Neural cell (in vitro differentiated cells): Measurements from ENCODE around the gene RHOF. TPM values are rescaled to one million over a fixed set of nuclear protein-coding genes. Genes with fewer than 3 reads are reported as not detected.

ENCODE experiments used
- H2AFZ ChIP-seq: fragments of 200-600, 300-800 bp; sonication (generic), shearing (Covaris generic); 2 replicates; pipeline ENCODE4 v1.6.0; 2014; ENCODE audit warnings: low read depth, mild to moderate bottlenecking, antibody characterized with exemption, low read length, moderate library complexity
- H3F3A ChIP-seq: fragments of 200-600 bp; shearing (Covaris generic); 2 replicates; pipeline ENCODE4 v1.6.1; 2016; ENCODE audit warnings: mild to moderate bottlenecking, moderate library complexity, mixed read lengths, antibody characterized with exemption, low read length; ENCODE audit not compliant: insufficient read depth, poor library complexity, severe bottlenecking
- H3K27ac ChIP-seq: fragments of 200-600, 300-800 bp; sonication (generic), shearing (Covaris generic); 2 replicates; pipeline ENCODE4 v1.5.1; 2014; ENCODE audit warnings: mild to moderate bottlenecking, low read length, moderate library complexity
- H3K27me3 ChIP-seq: fragments of 300-800, 200-600 bp; sonication (generic), shearing (Covaris generic); 2 replicates; pipeline ENCODE4 v1.6.0; 2014; ENCODE audit warnings: mild to moderate bottlenecking, low read depth, low read length, moderate library complexity; ENCODE audit not compliant: insufficient read depth
- H3K36me3 ChIP-seq: fragments of 300-800, 200-600 bp; sonication (generic), shearing (Covaris generic); 2 replicates; pipeline ENCODE4 v1.5.1; 2014; ENCODE audit warnings: mild to moderate bottlenecking, antibody characterized with exemption, low read length, moderate library complexity; ENCODE audit not compliant: insufficient read depth
- H3K4me2 ChIP-seq: fragments of 300-800, 200-600 bp; sonication (generic), shearing (Covaris generic); 2 replicates; pipeline ENCODE4 v1.6.0; 2014; ENCODE audit warnings: mild to moderate bottlenecking, low read length
- H3K4me3 ChIP-seq: fragments of 300-800, 200-600 bp; sonication (generic), shearing (Covaris generic); 2 replicates; pipeline ENCODE4 v1.5.1; 2014; ENCODE audit warnings: mild to moderate bottlenecking, low read length, moderate library complexity
- H3K79me2 ChIP-seq: fragments of 200-600 bp; shearing (Covaris generic); replicated peaks from 2 replicates; pipeline ENCODE4 v1.6.0; 2014; ENCODE audit warnings: mild to moderate bottlenecking, low read length, moderate library complexity; ENCODE audit not compliant: insufficient read depth
- H3K9ac ChIP-seq: fragments of 300-800, 200-600 bp; sonication (generic), shearing (Covaris generic); 2 replicates; pipeline ENCODE4 v1.6.1; 2016; ENCODE audit warnings: mild to moderate bottlenecking, low read length, mixed read lengths
- H3K9me2 ChIP-seq: fragments of 200-600 bp; shearing (Covaris generic); 2 replicates; pipeline ENCODE4 v1.6.1; 2016; ENCODE audit warnings: mild to moderate bottlenecking, low read length, mixed read lengths; ENCODE audit not compliant: insufficient read depth
- H3K9me3 ChIP-seq: fragments of 200-600, 300-800 bp; sonication (generic), shearing (Covaris generic); 2 replicates; pipeline ENCODE4 v1.6.1; 2016; ENCODE audit warnings: mild to moderate bottlenecking, mixed run types, low read length, moderate library complexity, mixed read lengths
- H4K20me1 ChIP-seq: fragments of 200-600 bp; shearing (Covaris generic); 2 replicates; pipeline ENCODE4 v1.6.1; 2016; ENCODE audit warnings: mild to moderate bottlenecking, mixed run types; ENCODE audit not compliant: insufficient read depth
- CTCF ChIP-seq: fragments of 450-650 bp; IDR thresholded peaks from 2 replicates; pipeline ENCODE4 v1.5.1; 2014; ENCODE audit warnings: antibody characterized with exemption, mild to moderate bottlenecking, moderate library complexity; ENCODE audit not compliant: poor library complexity, severe bottlenecking
- EP300 ChIP-seq: fragments of 450-650 bp; conservative IDR thresholded peaks from 2 replicates; pipeline ENCODE4 v1.6.1; 2014; ENCODE audit warnings: antibody characterized with exemption, mild to moderate bottlenecking, moderate library complexity; ENCODE audit not compliant: poor library complexity, severe bottlenecking
- EZH2 ChIP-seq: fragments of 200-600, 300-800 bp; shearing (Covaris generic), sonication (generic); IDR thresholded peaks from 2 replicates; pipeline ENCODE4 v1.6.1; 2014; ENCODE audit warnings: antibody characterized with exemption, low read length, borderline replicate concordance, mild to moderate bottlenecking; ENCODE audit not compliant: insufficient read depth, poor library complexity, severe bottlenecking
- MXI1 ChIP-seq: fragments of 450-650 bp; conservative IDR thresholded peaks from 2 replicates; pipeline ENCODE4 v1.6.1; 2014; ENCODE audit warnings: antibody characterized with exemption, mild to moderate bottlenecking; ENCODE audit not compliant: poor library complexity, severe bottlenecking
- POLR2AphosphoS5 ChIP-seq: IDR thresholded peaks from 2 replicates; pipeline ENCODE4 v1.6.1; 2012
- RAD21 ChIP-seq: fragments of 450-650 bp; conservative IDR thresholded peaks from 2 replicates; pipeline ENCODE4 v1.6.1; 2014; ENCODE audit warnings: antibody characterized with exemption, mild to moderate bottlenecking, moderate library complexity
- REST ChIP-seq: IDR thresholded peaks from 2 replicates; pipeline ENCODE4 v1.6.1; 2012; ENCODE audit warnings: borderline replicate concordance
- SMC3 ChIP-seq: fragments of 450-650 bp; conservative IDR thresholded peaks from 2 replicates; pipeline ENCODE4 v1.6.1; 2014; ENCODE audit warnings: antibody characterized with exemption, mild to moderate bottlenecking, moderate library complexity; ENCODE audit not compliant: poor library complexity
- TAF1 ChIP-seq: IDR thresholded peaks from 2 replicates; pipeline ENCODE4 v1.6.1; 2012; ENCODE audit warnings: low read depth
- polyA plus RNA-seq: library from polyadenylated mRNA; depleted of rRNA; stranded (reverse); fragments of >200 nt; gene quantifications from 2 replicates; pipeline ENCODE4 v1.2.3, GENCODE V29; 2014

RHOF gene
- polyA plus RNA-seq, 1 donor from 2014 or later = 14.7 TPM

- no peaks in the 10 kb centered on the region for H3K79me2 ChIP-seq
- H3K27ac ChIP-seq = no peak overlapping the region
- H3K9me2 ChIP-seq = no peaks in the 10 kb centered on the region
- H3K4me2 ChIP-seq = no peak overlapping the region
- no peak overlapping the region for H3K4me3 ChIP-seq
- H3K27me3 ChIP-seq = no peaks in the 10 kb centered on the region
- TF ChIP-seq EP300 = no peak
- H3K36me3 ChIP-seq = no peaks in the 10 kb centered on the region
- H4K20me1 ChIP-seq = no peaks in the 10 kb centered on the region
- H3K9me3 ChIP-seq = no peaks in the 10 kb centered on the region
- H3K9ac ChIP-seq = no peak overlapping the region
- H3F3A ChIP-seq = no peaks in the 10 kb centered on the region
- no peak overlapping the region for H2AFZ ChIP-seq
These were observed 39.6 kb downstream of the RHOF start for GRCh38 chr12:121753844-121754264.

- no peaks in the 10 kb centered on the region for H3K9me3 ChIP-seq
- H3K27me3 ChIP-seq = no peaks in the 10 kb centered on the region
- TF ChIP-seq TAF1 = no peak
- no peak for TF ChIP-seq EZH2
- no peak for TF ChIP-seq REST
- no peak for TF ChIP-seq EP300
- no peak for TF ChIP-seq SMC3
- no peak for TF ChIP-seq CTCF
- TF ChIP-seq POLR2AphosphoS5 = no peak
- no peak for TF ChIP-seq RAD21
- TF ChIP-seq MXI1 = no peak
- H3K79me2 ChIP-seq = no peaks in the 10 kb centered on the region
- H4K20me1 ChIP-seq = no peaks in the 10 kb centered on the region
- no peak overlapping the region for H3K4me2 ChIP-seq
- no peak overlapping the region for H3K9ac ChIP-seq
- H3K36me3 ChIP-seq = no peaks in the 10 kb centered on the region
- H3K4me3 ChIP-seq = no peak overlapping the region
- H3F3A ChIP-seq = no peaks in the 10 kb centered on the region
- no peaks in the 10 kb centered on the region for H3K9me2 ChIP-seq
- no peak overlapping the region for H3K27ac ChIP-seq
- H2AFZ ChIP-seq = no peak overlapping the region
These were observed 41.6 kb downstream of the RHOF start for GRCh38 chr12:121751749-121752351.

GRCh38 chr12:121751034-121751433, 42.5 kb downstream of the RHOF start:
- TF ChIP-seq CTCF (no peak), TAF1 (no peak)
- H3K4me2 ChIP-seq = no peak overlapping the region
- H2AFZ ChIP-seq = no peak overlapping the region
- no peaks in the 10 kb centered on the region for H3K9me2 ChIP-seq
- no peak overlapping the region for H3K27ac ChIP-seq
- no peaks in the 10 kb centered on the region for H4K20me1 ChIP-seq
- H3K36me3 ChIP-seq = no peaks in the 10 kb centered on the region
- H3K79me2 ChIP-seq = no peaks in the 10 kb centered on the region
- no peak overlapping the region for H3K4me3 ChIP-seq
- no peaks in the 10 kb centered on the region for H3F3A ChIP-seq
- no peaks in the 10 kb centered on the region for H3K9me3 ChIP-seq
- no peak overlapping the region for H3K9ac ChIP-seq
- no peaks in the 10 kb centered on the region for H3K27me3 ChIP-seq
